ENCODE measurements around the gene COA5. TPM values are rescaled to one million over a fixed set of nuclear protein-coding genes. Genes with fewer than 3 reads are reported as not detected.

COA5 gene
- total RNA-seq, 3 donors from 2014 or later: 27.7 to 35.2 (median 28.0) TPM

DNA sequence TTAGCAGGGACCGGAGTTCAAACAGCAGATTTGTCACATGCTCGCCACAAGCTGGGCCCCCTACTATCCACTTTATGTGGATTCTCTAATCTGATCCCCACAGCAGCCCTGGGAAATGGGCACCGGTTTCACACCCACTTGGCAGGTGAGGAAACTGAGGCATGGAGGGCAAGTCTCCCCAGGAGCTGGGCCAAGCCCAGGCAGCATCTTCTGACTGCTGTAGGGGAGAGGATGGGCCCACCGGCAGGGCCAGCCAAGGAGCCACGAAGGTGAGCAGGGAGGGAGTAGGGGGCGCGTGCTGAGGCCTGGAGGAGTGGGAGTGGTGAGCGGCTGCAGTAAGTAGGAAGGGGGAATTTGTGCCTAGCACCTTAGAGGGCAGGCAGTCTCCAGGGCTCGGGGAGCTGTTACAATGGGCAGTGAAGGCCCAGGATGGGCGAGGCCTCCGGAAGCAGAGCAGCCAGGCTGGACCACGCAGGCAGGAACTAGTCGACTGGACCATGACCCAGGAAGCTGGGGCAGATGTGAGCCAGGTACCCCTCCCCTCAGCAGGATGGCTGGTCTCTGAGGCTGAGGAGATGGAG is 37.1 kb downstream of the COA5 start:
- Histone ChIP-seq H3K4me1 (ENCODE audit: low read depth) (no peaks in the 10 kb centered on the region), H3K4me3 (no peak overlapping the region), H3K9me3 (no peaks in the 10 kb centered on the region), H3K36me3 (ENCODE audit: low read depth) (no peaks in the 10 kb centered on the region)
- ATAC-seq (peak; percentile 13), DNase-seq (no peak)
- TF ChIP-seq, protein P1, sequence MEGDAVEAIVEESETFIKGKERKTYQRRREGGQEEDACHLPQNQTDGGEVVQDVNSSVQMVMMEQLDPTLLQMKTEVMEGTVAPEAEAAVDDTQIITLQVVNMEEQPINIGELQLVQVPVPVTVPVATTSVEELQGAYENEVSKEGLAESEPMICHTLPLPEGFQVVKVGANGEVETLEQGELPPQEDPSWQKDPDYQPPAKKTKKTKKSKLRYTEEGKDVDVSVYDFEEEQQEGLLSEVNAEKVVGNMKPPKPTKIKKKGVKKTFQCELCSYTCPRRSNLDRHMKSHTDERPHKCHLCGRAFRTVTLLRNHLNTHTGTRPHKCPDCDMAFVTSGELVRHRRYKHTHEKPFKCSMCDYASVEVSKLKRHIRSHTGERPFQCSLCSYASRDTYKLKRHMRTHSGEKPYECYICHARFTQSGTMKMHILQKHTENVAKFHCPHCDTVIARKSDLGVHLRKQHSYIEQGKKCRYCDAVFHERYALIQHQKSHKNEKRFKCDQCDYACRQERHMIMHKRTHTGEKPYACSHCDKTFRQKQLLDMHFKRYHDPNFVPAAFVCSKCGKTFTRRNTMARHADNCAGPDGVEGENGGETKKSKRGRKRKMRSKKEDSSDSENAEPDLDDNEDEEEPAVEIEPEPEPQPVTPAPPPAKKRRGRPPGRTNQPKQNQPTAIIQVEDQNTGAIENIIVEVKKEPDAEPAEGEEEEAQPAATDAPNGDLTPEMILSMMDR (IDR thresholded peaks at IDR 0.05): no peak
- intact Hi-C loops (cut with DNase I, micrococcal nuclease): no loop called here

DNA sequence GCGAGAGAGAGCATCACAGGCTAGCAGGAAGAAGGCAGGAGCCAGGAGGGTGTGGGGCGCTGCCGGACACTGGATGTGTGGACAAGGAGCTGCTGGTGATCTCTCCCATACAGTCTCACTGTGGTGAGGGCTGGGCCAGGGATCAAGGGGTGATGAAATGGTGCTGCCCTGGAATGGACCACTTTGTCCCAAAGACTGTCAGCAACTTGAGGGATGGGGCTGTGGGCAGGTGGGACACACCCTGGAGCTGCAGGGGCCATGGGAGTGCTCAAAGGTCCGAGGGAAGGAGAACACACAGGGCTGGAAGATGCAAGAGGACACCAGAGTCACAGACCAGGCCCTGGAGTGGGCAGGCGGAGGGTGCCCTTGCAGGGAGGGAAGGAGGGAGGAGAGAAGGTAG is 38.0 kb downstream of the COA5 start:
- DNase-seq: no peak
- TF ChIP-seq, protein P1 (IDR thresholded peaks at IDR 0.05): no peak
- H3K4me3 ChIP-seq: no peak overlapping the region
- ATAC-seq: no peak
- H3K4me1 ChIP-seq (ENCODE audit: low read depth): no peaks in the 10 kb centered on the region
- no peaks in the 10 kb centered on the region for H3K9me3 ChIP-seq
- intact Hi-C loops (cut with DNase I, micrococcal nuclease): no loop called here
- no peaks in the 10 kb centered on the region for H3K36me3 ChIP-seq (ENCODE audit: low read depth)

DNA sequence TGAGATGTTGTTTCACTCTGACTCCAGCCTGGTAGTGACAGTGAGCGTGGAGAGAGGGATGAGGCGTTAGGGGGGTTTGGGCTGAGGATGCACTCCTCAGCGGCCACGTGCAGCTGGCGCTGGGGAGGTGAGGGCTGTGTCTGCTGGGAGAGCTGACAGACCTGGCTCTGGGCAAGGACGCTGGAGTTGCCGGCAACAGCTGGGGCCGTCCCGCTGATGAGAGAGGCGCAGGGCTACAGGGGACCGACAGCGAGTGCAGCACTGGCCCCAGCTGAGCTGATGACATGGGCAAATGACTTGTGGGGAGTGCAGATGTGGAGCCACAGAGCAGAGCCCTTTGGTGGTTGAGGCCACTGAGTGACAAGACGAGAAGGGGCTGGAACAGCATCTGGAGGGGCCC is 38.4 kb downstream of the COA5 start:
- TF ChIP-seq, protein P1 (IDR thresholded peaks at IDR 0.05): no peak
- Histone ChIP-seq H3K36me3 (ENCODE audit: low read depth) (no peaks in the 10 kb centered on the region), H3K4me1 (ENCODE audit: low read depth) (no peaks in the 10 kb centered on the region), H3K4me3 (no peak overlapping the region), H3K9me3 (no peaks in the 10 kb centered on the region)
- ATAC-seq (no peak), DNase-seq (no peak)
- intact Hi-C loops (cut with DNase I, micrococcal nuclease): no loop called here

DNA sequence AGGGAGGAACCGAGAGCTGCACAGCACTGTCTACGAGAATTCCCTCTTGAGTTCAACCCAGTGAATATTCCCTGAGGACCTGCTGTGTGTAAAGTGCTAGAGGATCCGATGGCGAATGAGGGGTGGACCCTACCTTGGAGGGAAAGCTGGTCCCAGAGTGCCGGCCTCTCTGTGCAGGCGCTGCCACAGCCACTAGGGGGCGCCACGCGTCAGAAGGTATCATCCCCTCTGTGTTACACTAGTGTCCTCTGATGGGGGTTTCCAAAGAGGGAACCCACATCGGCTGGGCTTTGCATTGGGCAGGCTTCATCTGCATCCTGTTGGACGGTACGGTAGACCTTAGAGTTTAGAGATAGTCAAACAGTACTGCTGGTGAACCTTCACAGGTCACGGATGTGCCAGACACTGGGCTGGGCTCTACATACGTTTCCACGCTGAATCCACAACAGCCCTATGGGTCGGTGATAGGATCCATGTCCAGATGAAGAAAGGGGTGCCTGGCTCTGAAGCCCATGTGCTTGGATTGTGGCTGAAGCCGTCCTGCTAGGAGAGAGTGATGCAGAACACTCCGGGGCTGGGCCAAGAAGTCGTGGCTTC is 39.0 kb downstream of the COA5 start:
- DNase-seq (peak in 2 of 3 donors; percentile 76), ATAC-seq (peak; percentile 61)
- H3K4me1 ChIP-seq (ENCODE audit: low read depth): no peaks in the 10 kb centered on the region
- TF ChIP-seq, protein P1 (IDR thresholded peaks at IDR 0.05): peak; percentile 71
- H3K36me3 ChIP-seq (ENCODE audit: low read depth): no peaks in the 10 kb centered on the region
- intact Hi-C loops (cut with DNase I, micrococcal nuclease): no loop called here
- no peaks in the 10 kb centered on the region for H3K9me3 ChIP-seq
- no peak overlapping the region for H3K4me3 ChIP-seq

DNA sequence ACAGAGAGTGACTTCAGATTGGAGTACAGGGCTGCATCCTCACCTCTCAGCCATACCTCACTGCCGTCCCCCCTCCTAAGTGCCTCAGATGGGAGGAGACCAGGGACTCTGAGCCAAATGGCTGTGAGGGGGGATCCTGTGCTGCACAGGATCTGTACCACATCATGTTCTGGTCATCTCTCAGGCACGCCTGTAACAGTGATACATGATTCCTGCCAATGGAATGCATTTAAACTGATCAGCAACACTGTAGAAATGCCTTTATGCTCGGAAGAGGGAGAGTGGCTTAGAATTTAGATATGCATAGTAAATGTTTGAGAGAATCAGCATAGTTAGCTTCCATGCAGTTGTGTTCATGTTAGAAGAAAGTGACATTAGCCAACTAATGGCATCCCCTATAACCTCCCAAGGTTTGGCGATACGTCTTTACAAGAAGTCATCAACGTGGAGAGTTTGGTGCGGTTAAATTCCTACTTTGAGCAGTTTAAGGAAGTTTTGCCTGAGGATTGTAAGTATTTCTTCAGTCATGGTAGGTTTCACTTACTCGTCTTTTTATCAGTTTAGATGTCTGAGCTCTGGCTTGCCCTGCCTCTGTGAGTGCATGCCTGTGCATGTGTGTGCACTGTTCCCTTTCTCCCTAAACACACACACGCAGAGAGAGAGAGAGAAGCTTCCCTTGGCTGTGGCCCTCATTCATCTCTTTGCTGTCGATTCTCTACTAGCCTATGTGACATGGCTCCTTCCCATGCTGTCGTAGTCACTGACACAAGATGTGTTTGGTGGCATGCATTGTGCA is 40.0 kb downstream of the COA5 start:
- H3K9me3 ChIP-seq: no peaks in the 10 kb centered on the region
- ATAC-seq (no peak), DNase-seq (no peak)
- intact Hi-C loops (cut with DNase I, micrococcal nuclease): no loop called here
- H3K4me3 ChIP-seq: no peak overlapping the region
- H3K36me3 ChIP-seq (ENCODE audit: low read depth): no peaks in the 10 kb centered on the region
- no peaks in the 10 kb centered on the region for H3K4me1 ChIP-seq (ENCODE audit: low read depth)
- TF ChIP-seq, protein P1 (IDR thresholded peaks at IDR 0.05): no peak

Measured in mucosa of descending colon (tissue), 3 donors.